ENCODE measurements around the gene NCOA3.

GRCh38 chr20:47465335-47466090 is 36.2 kb upstream of the NCOA3 start:
- TF ChIP-seq CTCF (IDR thresholded peaks at IDR 0.05; ENCODE audit: low read depth, low read length, poor library complexity, severe bottlenecking) (no peak), EZH2phosphoT487 (IDR thresholded peaks at IDR 0.05; ENCODE audit: borderline replicate concordance, low read length) (no peak)
